HG03060 (cell line): Measurements from ENCODE around the gene MLKL.
"Not testable (repeated sequence)": the region's sequence is repeated elsewhere in the genome, so short reads cannot be mapped to it uniquely, and the experiment has no call there.

Experiments used
- ATAC-seq: cut with Tn5 transposase; IDR thresholded peaks from one replicate; pipeline ENCODE4 v1.9.1; 2021; ENCODE audit warnings: low read depth, moderate number of reproducible peaks; ENCODE audit not compliant: unreplicated experiment

Gene MLKL

DNA sequence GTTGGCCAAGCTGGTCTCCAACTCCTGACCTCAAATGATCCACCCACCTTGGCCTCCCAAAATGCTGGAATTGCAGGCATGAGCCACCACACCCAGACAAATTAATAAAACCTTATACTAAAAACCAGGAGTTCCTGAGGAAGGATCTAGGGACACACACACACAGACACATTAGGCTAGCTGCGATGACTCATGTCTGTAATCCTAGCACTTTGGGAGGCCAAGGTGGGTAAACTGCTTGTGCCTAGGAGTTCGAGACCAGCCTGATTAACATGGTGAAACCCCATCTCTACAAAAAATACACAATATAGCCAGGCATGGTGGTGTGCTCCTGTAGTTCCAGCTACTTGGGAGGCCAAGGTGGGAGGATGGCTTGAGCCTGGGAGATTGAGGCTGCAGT lies 47.8 kb downstream of the MLKL start:
- not testable (repeated sequence) for ATAC-seq

DNA sequence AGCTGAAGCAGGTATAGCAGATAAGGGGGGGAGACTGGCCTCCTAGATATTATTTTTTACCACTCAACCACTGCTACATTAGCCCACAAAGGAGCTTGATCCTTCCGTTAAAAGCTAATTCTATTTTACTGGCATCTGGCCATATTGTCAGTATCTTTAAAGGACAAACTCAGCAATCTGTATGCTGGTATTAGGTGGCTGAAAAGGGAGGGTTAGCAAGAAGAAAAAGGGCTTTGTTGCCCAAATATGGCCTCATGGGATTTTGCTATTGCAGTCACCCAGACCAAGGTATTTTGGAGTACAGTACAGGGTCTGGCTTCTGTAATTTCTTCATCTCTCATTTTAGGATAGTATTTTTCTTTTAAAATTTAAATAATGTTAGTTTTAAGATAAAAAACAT lies 48.4 kb downstream of the MLKL start:
- no peak for ATAC-seq

DNA sequence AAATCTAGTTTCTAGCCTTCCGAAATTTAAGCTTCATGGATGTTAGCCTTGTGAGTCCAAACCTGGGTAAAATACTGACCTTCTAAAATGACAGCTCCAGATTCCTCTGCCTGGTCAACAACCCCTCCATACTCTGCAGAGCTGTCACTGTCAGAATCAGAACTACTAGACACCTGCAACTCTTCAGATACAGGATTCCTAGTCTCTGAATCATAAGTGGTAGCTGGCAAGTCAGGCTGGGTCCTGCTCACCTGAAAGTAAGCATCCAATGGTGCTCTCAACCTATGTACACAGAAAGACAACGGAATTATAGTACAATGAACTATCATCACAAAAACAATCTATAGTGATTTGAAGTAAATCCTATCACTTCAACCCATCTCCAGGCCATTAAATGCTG lies 48.8 kb downstream of the MLKL start:
- no peak for ATAC-seq

DNA sequence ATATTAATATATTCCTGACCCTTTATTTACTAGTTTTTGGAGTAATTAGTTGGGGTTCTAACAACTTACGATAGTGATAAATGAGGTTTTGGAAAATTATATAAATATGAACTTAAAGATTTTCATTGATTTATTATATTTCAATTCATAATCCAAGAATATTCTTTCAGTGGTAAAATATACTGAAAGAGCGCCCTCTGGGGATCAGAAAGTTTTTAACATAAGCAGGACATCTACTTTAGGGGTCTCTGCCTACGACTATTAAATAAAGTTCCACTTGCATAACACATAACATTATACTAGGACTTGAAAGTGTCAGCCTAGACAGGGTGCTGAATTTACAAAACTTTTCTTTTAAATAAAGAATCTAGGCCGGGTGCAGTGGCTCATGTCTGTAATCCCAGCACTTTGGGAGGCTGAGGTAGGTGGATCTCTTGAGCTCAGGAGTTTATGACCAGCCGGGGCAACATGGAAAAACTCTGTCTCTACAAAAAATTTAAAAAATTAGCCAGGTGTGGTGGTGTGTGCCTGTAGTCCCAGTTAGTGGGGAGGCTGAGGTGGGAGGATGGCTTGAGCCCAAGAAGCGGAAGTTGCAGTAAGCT lies 49.6 kb downstream of the MLKL start:
- ATAC-seq = no peak

DNA sequence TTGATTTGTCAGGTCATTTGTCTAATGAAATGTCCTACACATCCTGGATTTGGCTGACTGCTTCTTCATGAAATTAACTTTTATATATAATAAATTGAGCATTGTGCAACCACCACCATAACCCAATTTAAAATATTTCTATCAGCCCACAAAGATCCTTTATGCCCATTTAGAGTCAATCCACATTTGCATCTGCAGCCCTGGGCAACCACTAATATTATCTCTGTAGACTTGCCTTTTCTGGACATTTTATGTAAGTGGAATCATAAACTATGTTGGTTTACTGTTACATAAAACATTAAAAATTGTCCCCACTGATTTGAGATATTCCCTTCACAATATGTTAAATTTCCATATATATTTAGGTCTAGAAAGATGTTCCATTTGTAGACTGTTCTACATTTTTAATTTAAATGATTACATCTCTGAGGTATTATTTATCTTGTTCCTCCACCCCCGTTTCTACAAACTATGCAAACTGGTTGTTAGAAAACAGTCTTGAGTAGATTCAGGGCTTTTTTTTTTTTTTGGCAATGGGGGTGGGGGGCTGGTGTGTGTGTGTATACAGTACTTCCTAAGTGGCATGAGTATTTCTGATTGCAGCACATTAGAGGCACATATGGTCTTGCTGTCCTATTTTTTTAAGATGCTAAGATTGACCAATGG lies 50.7 kb downstream of the MLKL start:
- no peak for ATAC-seq

DNA sequence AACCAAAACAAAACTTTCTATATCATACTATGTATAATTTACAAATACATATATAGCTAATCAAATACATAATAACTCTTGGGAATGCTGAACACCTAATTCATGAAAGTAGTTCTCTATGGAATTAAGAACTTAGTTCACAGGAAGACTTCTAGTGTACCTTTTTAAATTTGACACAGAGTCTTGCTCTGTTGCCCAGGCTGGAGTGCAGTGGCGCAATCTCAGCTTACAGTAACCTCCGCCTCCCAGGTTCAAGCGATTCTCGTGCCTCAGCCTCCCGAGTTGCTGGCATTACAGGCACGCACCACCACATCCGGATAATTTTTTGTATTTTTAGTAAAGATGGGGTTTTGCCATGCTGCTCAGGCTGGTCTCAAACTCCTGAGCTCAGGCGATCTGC lies 58.7 kb downstream of the MLKL start:
- ATAC-seq = no peak

DNA sequence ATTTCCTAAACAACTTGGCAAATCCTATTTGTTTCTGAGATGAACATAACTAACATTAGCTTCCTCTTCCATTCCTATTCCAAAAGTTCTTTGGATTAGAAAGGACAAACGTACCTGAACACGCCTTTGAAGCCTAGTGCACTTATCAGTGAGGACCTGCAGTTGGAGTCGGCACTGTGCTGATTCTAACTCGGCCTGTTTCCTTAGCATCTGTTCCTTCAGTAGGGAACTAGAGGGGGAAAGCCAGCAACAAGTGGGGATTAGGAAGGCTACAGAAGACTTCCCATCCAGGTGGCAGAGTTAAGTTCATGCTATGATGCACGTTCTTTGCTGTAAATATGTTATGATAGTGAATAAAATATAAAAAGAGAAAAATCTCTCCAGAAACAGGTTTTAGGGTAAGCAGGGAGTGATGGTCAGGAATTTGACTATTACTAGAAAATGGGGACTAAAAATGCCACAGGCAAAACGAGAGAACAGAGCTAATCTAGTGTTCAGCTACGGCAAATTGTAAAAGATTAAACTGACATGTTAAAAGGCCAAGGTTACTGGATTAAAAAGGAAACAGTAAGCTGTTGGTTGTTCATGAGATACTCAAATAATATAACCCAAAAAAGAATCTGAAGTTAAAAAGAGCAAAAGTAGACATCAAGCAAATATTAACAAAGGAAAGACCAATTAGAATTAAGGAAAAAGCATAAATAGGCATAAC lies 62.8 kb downstream of the MLKL start:
- ATAC-seq = no peak

DNA sequence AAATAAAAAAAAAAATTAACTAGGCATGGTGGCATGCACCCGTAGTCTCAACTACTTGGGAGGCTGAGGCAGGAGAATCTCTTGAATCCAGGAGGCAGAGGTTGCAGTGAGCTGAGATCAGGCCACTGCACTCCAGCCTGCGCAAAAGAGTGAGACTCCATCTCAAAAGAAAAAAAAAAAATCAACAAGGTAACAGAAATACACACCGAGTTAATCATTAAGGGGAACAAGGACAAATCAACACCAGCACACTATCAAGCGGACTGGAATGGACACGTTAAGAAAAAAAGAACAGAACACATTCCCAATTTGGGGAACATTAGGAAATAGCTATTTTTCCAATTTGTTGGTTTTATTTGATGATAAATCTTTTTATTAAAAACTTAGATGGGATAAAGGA lies 65.4 kb downstream of the MLKL start:
- ATAC-seq = no peak

DNA sequence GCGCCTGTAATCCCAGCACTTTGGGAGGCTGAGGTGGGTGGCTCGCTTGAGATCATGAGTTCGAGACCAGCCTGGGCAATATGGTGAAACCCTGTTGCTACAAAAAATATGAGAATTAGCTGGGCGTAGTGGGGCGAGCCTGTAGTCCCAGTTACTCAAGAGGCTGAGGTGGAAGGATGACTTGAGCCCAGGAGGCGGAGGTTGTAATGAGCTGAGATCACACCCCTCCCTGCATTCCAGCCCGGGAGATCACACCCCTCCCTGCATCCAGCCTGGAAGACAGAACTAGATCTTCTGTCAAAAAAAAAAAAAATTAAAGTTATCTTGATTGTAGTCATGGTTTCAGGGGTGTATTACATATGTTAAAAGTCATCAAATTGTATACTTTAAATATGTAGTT lies 67.0 kb downstream of the MLKL start:
- no peak for ATAC-seq

DNA sequence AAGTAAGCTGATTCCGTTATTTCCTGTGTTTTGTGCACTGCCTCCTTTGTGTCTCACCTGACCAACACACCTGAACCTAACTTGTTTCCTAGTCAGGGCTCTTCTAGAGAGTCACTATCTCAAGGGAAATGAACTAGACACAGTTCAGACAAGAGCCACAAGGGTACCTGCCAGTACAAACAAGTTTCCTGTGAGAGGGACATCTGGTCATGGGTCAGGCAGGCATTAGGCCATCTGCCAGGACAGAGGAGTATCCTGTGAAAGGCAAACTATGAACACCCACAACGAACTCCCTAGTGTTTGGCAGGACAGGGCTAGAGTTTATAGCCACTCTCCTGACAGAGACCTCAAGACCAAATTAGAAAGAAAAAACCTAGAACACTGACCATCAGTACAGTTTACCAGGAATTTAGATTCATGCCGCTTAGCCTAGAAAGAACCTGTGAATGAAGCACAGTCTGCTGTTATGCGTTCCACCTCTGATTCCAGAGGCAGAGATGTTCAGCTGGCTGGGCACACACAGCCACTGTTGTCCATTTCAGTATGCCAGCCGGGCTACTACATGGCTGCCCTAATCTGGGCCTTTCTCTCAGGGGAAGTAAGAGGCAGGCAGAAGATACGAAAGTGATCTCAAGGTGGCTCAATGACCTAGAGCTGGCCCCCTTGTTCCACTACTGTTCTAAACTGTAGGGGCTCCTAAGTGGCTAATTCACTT lies 73.0 kb downstream of the MLKL start:
- ATAC-seq = no peak

DNA sequence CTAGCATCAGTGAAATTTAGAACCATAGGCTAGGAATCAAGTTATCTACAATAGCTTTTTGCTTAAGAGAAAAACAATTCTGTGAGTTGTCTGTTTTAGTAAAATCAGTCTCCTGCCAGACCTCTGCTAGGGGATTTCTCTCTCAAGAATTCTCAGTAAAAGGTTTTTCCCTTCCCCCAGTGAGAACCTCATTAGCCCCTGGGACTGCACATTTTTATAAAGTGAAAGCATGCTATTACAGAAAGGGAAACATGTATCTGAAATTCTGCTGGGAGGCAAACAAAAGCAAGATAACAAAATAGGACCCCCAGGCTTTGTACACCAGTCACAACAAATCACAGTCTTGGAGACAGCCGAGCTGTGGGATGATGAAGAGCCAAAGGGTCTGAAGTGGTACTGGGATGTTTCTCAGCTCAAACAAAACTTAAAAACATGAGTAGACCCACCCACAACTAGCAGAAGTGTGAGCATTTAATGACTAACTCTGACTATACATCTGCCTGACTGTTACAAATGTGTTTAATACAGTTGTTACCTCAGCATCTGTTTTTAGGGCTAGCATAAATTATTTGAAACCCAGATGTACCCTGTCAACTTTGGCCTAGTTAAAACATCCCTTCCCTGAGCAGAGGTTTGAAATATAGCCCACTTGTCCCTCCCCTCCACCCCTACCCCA lies 73.8 kb downstream of the MLKL start:
- ATAC-seq = no peak

DNA sequence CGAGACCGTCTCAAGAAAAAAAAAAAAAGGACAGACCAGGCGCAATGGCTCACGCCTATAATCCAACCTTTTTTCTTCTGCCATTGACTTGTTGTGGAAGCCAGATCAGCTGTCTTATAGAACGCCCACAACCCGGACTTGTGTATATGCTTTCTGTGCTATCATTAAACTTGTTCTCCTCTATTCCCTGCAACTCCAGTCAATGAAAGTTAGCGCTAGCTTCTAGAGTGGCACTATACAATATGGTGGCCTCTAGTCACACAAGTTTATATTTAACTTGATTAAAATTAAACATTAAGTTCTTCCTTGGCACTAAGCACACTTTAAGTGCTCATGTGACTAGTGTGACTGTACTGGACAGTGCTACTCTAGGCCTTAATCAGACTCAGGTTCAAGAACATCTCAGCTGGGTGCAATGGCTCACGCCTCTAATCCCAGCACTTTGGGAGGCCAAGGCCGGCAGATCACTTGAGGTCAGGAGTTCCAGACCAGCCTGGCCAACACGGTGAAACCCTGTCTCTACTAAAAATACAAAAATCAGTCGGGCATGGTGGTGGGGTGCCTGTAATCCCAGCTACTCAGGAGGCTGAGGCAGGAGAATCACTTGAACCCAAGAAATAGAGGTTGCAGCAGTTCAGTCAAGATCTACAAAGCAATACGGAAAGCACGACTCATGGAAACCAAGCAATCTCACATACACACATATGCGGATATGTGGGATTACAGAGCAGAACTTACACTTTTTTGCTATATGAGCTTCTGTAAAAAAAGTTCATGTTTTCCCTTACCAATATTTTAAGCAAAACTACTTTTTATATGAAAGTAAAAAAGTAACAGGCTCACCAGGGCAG lies 74.9 kb downstream of the MLKL start:
- no peak for ATAC-seq

DNA sequence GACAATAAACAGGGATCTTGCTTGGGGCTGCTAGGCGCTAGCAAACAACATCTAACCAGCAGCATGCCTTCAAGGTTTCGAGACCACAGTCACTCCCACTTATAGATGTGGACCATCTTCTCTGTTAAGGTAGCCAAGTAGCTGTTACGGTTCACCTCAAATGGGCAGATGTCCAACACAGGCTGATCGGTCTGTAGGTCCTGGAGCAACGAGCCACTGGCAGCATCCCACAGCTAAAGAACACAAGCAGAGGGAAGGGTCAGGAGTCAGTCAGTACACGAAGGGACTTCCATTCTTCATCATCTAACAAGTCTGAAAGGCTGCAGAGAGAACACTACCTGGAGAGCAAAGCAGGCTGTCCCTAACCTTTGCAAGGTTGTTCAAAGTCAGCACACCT lies 76.8 kb downstream of the MLKL start:
- no peak for ATAC-seq

DNA sequence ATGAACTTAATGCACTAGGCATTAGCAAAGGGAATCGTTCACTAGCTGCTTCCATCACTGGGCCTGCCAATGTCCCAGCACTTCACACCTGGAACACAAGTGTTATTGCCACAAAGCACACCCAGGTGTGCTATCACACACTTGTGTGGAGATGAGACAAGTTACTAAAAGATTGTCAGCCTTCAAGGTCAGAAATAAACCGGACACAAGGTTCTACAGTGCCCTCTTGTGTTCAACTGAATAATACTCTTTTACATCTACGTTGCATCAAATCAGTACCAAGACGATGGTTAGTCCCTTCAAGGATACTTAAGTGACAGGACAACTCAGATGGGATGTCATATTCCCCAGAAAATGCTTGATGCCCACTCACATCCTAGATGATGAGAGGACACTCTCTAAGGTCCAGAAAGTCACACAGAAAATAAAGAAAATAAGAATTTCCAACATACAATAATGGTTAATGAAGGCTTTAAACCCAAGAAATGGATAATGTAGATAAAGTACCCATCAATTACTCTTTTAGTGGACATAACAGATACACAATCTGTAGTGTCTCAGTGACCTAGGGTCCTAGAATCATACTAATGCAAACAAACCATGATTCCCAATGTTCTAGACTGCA lies 77.3 kb downstream of the MLKL start:
- ATAC-seq = no peak

DNA sequence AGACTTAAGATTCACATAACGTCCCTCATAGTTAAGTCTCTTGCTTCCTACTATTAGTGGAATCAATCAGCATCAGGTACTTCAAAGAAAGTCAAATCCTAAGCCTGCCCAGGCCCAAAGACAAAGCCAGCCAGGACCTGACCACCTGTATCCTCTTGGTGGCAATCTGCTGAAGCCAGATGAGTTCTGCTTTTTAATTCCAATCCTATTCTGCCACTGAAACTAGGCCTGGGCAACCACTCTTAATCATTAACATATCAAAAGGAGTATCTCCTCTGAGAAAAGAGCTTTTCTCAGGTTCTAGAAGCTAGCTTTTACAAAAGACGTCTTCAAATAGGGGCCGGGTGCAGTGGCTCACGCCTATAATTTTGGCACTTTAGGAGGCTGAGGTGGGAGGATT lies 78.7 kb downstream of the MLKL start:
- ATAC-seq = no peak
